OCI-LY1 (cell line): ENCODE measurements around the gene INTS3.

ENCODE experiments used
- CTCF ChIP-seq: fragments of 200-600 bp; sonication (generic), shearing (Covaris generic); IDR thresholded peaks from 2 replicates; pipeline ENCODE4 v1.5.1; 2017; ENCODE audit warnings: mild to moderate bottlenecking, antibody characterized with exemption, low read length, moderate library complexity, mixed read lengths
- EZH2 ChIP-seq: fragments of 200-600 bp; sonication (generic), shearing (Covaris generic); IDR thresholded peaks from 2 replicates; pipeline ENCODE4 v1.8.0; 2017; ENCODE audit warnings: borderline replicate concordance, mixed run types, mild to moderate bottlenecking, antibody characterized with exemption, low read length, moderate library complexity, mixed read lengths

GRCh38 chr1:153801028-153801625, 73.3 kb downstream of the INTS3 start:
- TF ChIP-seq CTCF: no peak
- TF ChIP-seq EZH2: no peak
